ENCODE results near the gene AFF1. TPM values are rescaled to one million over a fixed set of nuclear protein-coding genes. Genes with fewer than 3 reads are reported as not detected.
A peak's percentile ranks its signal among the peaks of the same experiment; 100 is the strongest.
"Not testable (repeated sequence)": the region's sequence is repeated elsewhere in the genome, so short reads cannot be mapped to it uniquely, and the experiment has no call there.

Gene AFF1
- total RNA-seq, 1 experiment from 2014 or later = 22.6 TPM

- DNase-seq (ENCODE audit: low spot score) = no peak
These were observed 42.1 kb downstream of the AFF1 start for GRCh38 chr4:86976801-86977485.

GRCh38 chr4:86977621-86978184, 42.9 kb downstream of the AFF1 start:
- peak; percentile 92 for DNase-seq (ENCODE audit: low spot score)

GRCh38 chr4:86978709-86979108, 43.9 kb downstream of the AFF1 start:
- no peak for DNase-seq (ENCODE audit: low spot score)

GRCh38 chr4:86980230-86980629, 45.4 kb downstream of the AFF1 start:
- DNase-seq (ENCODE audit: low spot score) = no peak

GRCh38 chr4:86981789-86982188, 47.0 kb downstream of the AFF1 start:
- DNase-seq (ENCODE audit: low spot score) = no peak

GRCh38 chr4:86985852-86986251, 51.0 kb downstream of the AFF1 start:
- DNase-seq (ENCODE audit: low spot score) = not testable (repeated sequence)

- DNase-seq (ENCODE audit: low spot score) = not testable (repeated sequence)
These were observed 54.8 kb downstream of the AFF1 start for GRCh38 chr4:86989658-86990057.

GRCh38 chr4:86990510-86990909, 55.7 kb downstream of the AFF1 start:
- DNase-seq (ENCODE audit: low spot score) = no peak

- DNase-seq (ENCODE audit: low spot score) = no peak
These were observed 57.2 kb downstream of the AFF1 start for GRCh38 chr4:86991994-86992393.

GRCh38 chr4:86993909-86994681, 59.3 kb downstream of the AFF1 start:
- no peak for DNase-seq (ENCODE audit: low spot score)

- no peak for DNase-seq (ENCODE audit: low spot score)
These were observed 59.9 kb downstream of the AFF1 start for GRCh38 chr4:86994686-86995085.

- DNase-seq (ENCODE audit: low spot score) = not testable (repeated sequence)
These were observed 61.7 kb downstream of the AFF1 start for GRCh38 chr4:86996510-86996909.

GRCh38 chr4:86999136-86999643, 64.4 kb downstream of the AFF1 start:
- no peak for DNase-seq (ENCODE audit: low spot score)

- no peak for DNase-seq (ENCODE audit: low spot score)
These were observed 67.9 kb downstream of the AFF1 start for GRCh38 chr4:87002682-87003043.

GRCh38 chr4:87003266-87003665, 68.5 kb downstream of the AFF1 start:
- no peak for DNase-seq (ENCODE audit: low spot score)

GRCh38 chr4:87005369-87005689, 70.5 kb downstream of the AFF1 start:
- DNase-seq (ENCODE audit: low spot score) = peak; percentile 23

- peak; percentile 58 for DNase-seq (ENCODE audit: low spot score)
These were observed 71.0 kb downstream of the AFF1 start for GRCh38 chr4:87005690-87006425.

GRCh38 chr4:87006426-87006675, 71.5 kb downstream of the AFF1 start:
- no peak for DNase-seq (ENCODE audit: low spot score)

- DNase-seq (ENCODE audit: low spot score) = peak; percentile 93
These were observed 72.1 kb downstream of the AFF1 start for GRCh38 chr4:87006676-87007527.

GRCh38 chr4:87007528-87008446, 73.0 kb downstream of the AFF1 start:
- peak; percentile 79 for DNase-seq (ENCODE audit: low spot score)
